ENCODE data around the gene ISLR2.

Gene ISLR2

GRCh38 chr15:74175271-74176191 lies 45.1 kb downstream of the ISLR2 start:
- no peak for DNase-seq (ENCODE audit: low read depth in 4 of 4, low spot score in 1 of 4)

GRCh38 chr15:74176262-74177214 lies 46.2 kb downstream of the ISLR2 start:
- DNase-seq (ENCODE audit: low read depth in 4 of 4, low spot score in 1 of 4) = no peak

GRCh38 chr15:74178326-74179100 lies 48.1 kb downstream of the ISLR2 start:
- no peak for DNase-seq (ENCODE audit: low read depth in 4 of 4, low spot score in 1 of 4)

- no peak for DNase-seq (ENCODE audit: low read depth in 4 of 4, low spot score in 1 of 4)
Observed at GRCh38 chr15:74179101-74179841, 48.9 kb downstream of the ISLR2 start.

GRCh38 chr15:74179983-74180880 lies 49.8 kb downstream of the ISLR2 start:
- DNase-seq (ENCODE audit: low read depth in 4 of 4, low spot score in 1 of 4) = no peak

- no peak for DNase-seq (ENCODE audit: low read depth in 4 of 4, low spot score in 1 of 4)
Observed at GRCh38 chr15:74180881-74181602, 50.7 kb downstream of the ISLR2 start.

- no peak for DNase-seq (ENCODE audit: low read depth in 4 of 4, low spot score in 1 of 4)
Observed at GRCh38 chr15:74182131-74182530, 51.7 kb downstream of the ISLR2 start.

GRCh38 chr15:74184582-74185091 lies 54.3 kb downstream of the ISLR2 start:
- no peak for DNase-seq (ENCODE audit: low read depth in 4 of 4, low spot score in 1 of 4)

- DNase-seq (ENCODE audit: low read depth in 4 of 4, low spot score in 1 of 4) = no peak
Observed at GRCh38 chr15:74185710-74186348, 55.4 kb downstream of the ISLR2 start.

Measured in stimulated activated CD4-positive, alpha-beta T cell treated with anti-CD3 and anti-CD28 coated beads, Interleukin-1b, Interleukin-23, amount 100 ng/mL, for 24 hours (primary cell).